IMR-90 (cell line): ENCODE data around the gene RBPJ. TPM values are rescaled to one million over a fixed set of nuclear protein-coding genes. Genes with fewer than 3 reads are reported as not detected.

Experiments
- ATAC-seq: fragments of 200-7000 bp; cut with Tn5 transposase; 2 replicates; pipeline ENCODE4 v1.9.1; 2020; ENCODE audit warnings: low read depth, mild to moderate bottlenecking, moderate library complexity
- BruUV-seq: library from RNA; stranded (reverse); fragments of 400-500 nt; replicated peaks from 2 replicates; lab custom pipeline; 2021; lab: Mats Ljungman, UMichigan
- CTCF ChIA-PET: fragments of 300-600 bp; formaldehyde crosslinking; extraction: SDS; loops from one replicate; lab custom pipeline; 2021; ENCODE audit warnings: antibody characterized with exemption; lab: Yijun Ruan, JAX
- POLR2A ChIA-PET: fragments of 300-600 bp; sonication (Branson Sonifier 250); formaldehyde crosslinking; loops from one replicate; lab custom pipeline; 2022; ENCODE audit warnings: antibody characterized with exemption; ENCODE audit not compliant: unreplicated experiment; lab: Charles Lee
- DNase-seq: peaks from one replicate; pipeline ENCODE4 v3.0.0; 2013
- H2AFZ ChIP-seq: replicated peaks from 2 replicates; pipeline ENCODE3; 2013; ENCODE audit warnings: low read length, mild to moderate bottlenecking; ENCODE audit not compliant: poor library complexity
- H2AK5ac ChIP-seq: 2 replicates; pipeline ENCODE4 v1.6.1; 2013; ENCODE audit warnings: low read depth, low read length, inconsistent platforms
- H2AK9ac ChIP-seq: replicated peaks from 2 replicates; pipeline ENCODE3; 2013; ENCODE audit warnings: mild to moderate bottlenecking, low read depth, low read length, moderate library complexity; ENCODE audit not compliant: poor library complexity
- H2BK120ac ChIP-seq: 2 replicates; pipeline ENCODE4 v1.6.1; 2013; ENCODE audit warnings: low read depth, low read length, inconsistent platforms
- H2BK15ac ChIP-seq: 3 replicates; pipeline ENCODE4 v1.6.1; 2013; ENCODE audit warnings: low read depth, low read length, inconsistent platforms
- H2BK20ac ChIP-seq: 2 replicates; pipeline ENCODE4 v1.6.1; 2013; ENCODE audit warnings: low read depth, mild to moderate bottlenecking, inconsistent platforms, low read length, moderate library complexity
- H2BK5ac ChIP-seq: 2 replicates; pipeline ENCODE4 v1.6.1; 2013; ENCODE audit warnings: mild to moderate bottlenecking, low read depth, low read length, inconsistent platforms; ENCODE audit not compliant: poor library complexity, severe bottlenecking
- H3K14ac ChIP-seq: replicated peaks from 2 replicates; pipeline ENCODE4 v1.6.1; 2013; ENCODE audit warnings: low read depth, low read length, inconsistent platforms
- H3K18ac ChIP-seq: 2 replicates; pipeline ENCODE4 v1.6.1; 2013; ENCODE audit warnings: low read depth, low read length, control low read depth
- H3K23ac ChIP-seq: 2 replicates; pipeline ENCODE4 v1.6.1; 2013; ENCODE audit warnings: low read depth, low read length, inconsistent platforms
- H3K27ac ChIP-seq: 2 replicates; pipeline ENCODE4 v1.5.1; 2013; ENCODE audit warnings: mild to moderate bottlenecking, control low read depth, low read length; ENCODE audit not compliant: insufficient read depth
- H3K27me3 ChIP-seq: 2 replicates; pipeline ENCODE4 v1.6.1; 2013; ENCODE audit warnings: low read length; ENCODE audit not compliant: control insufficient read depth, insufficient read depth
- H3K36me3 ChIP-seq: 2 replicates; pipeline ENCODE4 v1.6.1; 2013; ENCODE audit warnings: low read length, mixed read lengths; ENCODE audit not compliant: control insufficient read depth, insufficient read depth
- H3K4ac ChIP-seq: 2 replicates; pipeline ENCODE4 v1.6.1; 2013; ENCODE audit warnings: low read depth, low read length, inconsistent platforms
- H3K4me1 ChIP-seq: 2 replicates; pipeline ENCODE4 v1.6.1; 2013; ENCODE audit warnings: low read length, mixed read lengths; ENCODE audit not compliant: control insufficient read depth, insufficient read depth
- H3K4me2 ChIP-seq: 2 replicates; pipeline ENCODE4 v1.6.1; 2013; ENCODE audit warnings: low read depth, mild to moderate bottlenecking, control low read depth, low read length, moderate library complexity
- H3K4me3 ChIP-seq: 2 replicates; pipeline ENCODE4 v1.5.1; 2013; ENCODE audit warnings: low read depth, mild to moderate bottlenecking, control low read depth, low read length, moderate library complexity; ENCODE audit not compliant: insufficient read depth
- H3K56ac ChIP-seq: 2 replicates; pipeline ENCODE4 v1.6.1; 2013; ENCODE audit warnings: low read length, inconsistent platforms; ENCODE audit not compliant: insufficient read depth; ENCODE audit errors: extremely low read depth
- H3K79me1 ChIP-seq, 2 experiments: 2 replicates each; pipeline ENCODE4 v1.6.1; 2013; ENCODE audit warnings: low read length in 2 of 2, inconsistent platforms in 1 of 2, low read depth in 1 of 2
- H3K9ac ChIP-seq: 2 replicates; pipeline ENCODE4 v1.6.1; 2013; ENCODE audit warnings: low read depth, low read length, control low read depth
- H3K9me1 ChIP-seq: 2 replicates; pipeline ENCODE4 v1.6.1; 2013; ENCODE audit warnings: low read length, inconsistent platforms; ENCODE audit not compliant: insufficient read depth
- H3K9me3 ChIP-seq: 2 replicates; pipeline ENCODE4 v1.6.1; 2013; ENCODE audit warnings: low read length; ENCODE audit not compliant: control insufficient read depth, insufficient read depth
- H4K20me1 ChIP-seq: 2 replicates; pipeline ENCODE4 v1.6.1; 2013; ENCODE audit warnings: low read length, inconsistent platforms; ENCODE audit not compliant: insufficient read depth
- H4K5ac ChIP-seq: 2 replicates; pipeline ENCODE4 v1.6.1; 2013; ENCODE audit warnings: mild to moderate bottlenecking, low read depth, low read length, control low read depth
- H4K8ac ChIP-seq, 2 experiments: 2 replicates each; pipeline ENCODE4 v1.6.1; 2013; ENCODE audit warnings: low read depth in 2 of 2, low read length in 2 of 2, control low read depth in 1 of 2, inconsistent platforms in 1 of 2
- H4K91ac ChIP-seq: 2 replicates; pipeline ENCODE4 v1.6.1; 2013; ENCODE audit warnings: low read depth, low read length, inconsistent platforms; ENCODE audit not compliant: insufficient read depth
- BHLHE40 ChIP-seq: fragments of 150-350 bp; IDR thresholded peaks from 2 replicates; pipeline ENCODE4 v1.6.1; 2016; ENCODE audit warnings: mild to moderate bottlenecking, low read depth, low read length
- CEBPB ChIP-seq: IDR thresholded peaks from 2 replicates; pipeline ENCODE4 v1.6.1; 2012; ENCODE audit warnings: low read depth, low read length, improper control_type of control experiment
- CHD1 ChIP-seq: IDR thresholded peaks from 2 replicates; pipeline ENCODE4 v1.6.1; 2012; ENCODE audit warnings: low read depth, low read length, improper control_type of control experiment
- FOS ChIP-seq: fragments of 150-350 bp; IDR thresholded peaks from 2 replicates; pipeline ENCODE4 v1.6.1; 2016; ENCODE audit warnings: low read depth, low read length
- MAFK ChIP-seq: IDR thresholded peaks from 2 replicates; pipeline ENCODE4 v1.6.1; 2012; ENCODE audit warnings: low read depth, low read length, improper control_type of control experiment
- MAZ ChIP-seq: IDR thresholded peaks from 2 replicates; pipeline ENCODE4 v1.6.1; 2012; ENCODE audit warnings: low read depth, mild to moderate bottlenecking, low read length, improper control_type of control experiment, moderate library complexity, borderline replicate concordance
- MXI1 ChIP-seq: IDR thresholded peaks from 2 replicates; pipeline ENCODE4 v1.6.1; 2012; ENCODE audit warnings: low read depth, mild to moderate bottlenecking, low read length, moderate library complexity, borderline replicate concordance
- NFE2L2 ChIP-seq: fragments of 150-350 bp; IDR thresholded peaks from 2 replicates; pipeline ENCODE4 v1.6.1; 2016; ENCODE audit warnings: low read depth, mild to moderate bottlenecking, low read length
- POLR2A ChIP-seq: IDR thresholded peaks from 2 replicates; pipeline ENCODE4 v1.6.1; 2012; ENCODE audit warnings: mild to moderate bottlenecking, low read depth, low read length
- RAD21 ChIP-seq: IDR thresholded peaks from 2 replicates; pipeline ENCODE4 v1.6.1; 2012; ENCODE audit warnings: low read length, improper control_type of control experiment
- RCOR1 ChIP-seq: IDR thresholded peaks from 2 replicates; pipeline ENCODE4 v1.6.1; 2012; ENCODE audit warnings: mild to moderate bottlenecking, low read length, improper control_type of control experiment; ENCODE audit not compliant: insufficient replicate concordance
- RFX5 ChIP-seq: IDR thresholded peaks from 2 replicates; pipeline ENCODE4 v1.8.0; 2012; ENCODE audit warnings: low read depth, mild to moderate bottlenecking, low read length, moderate library complexity
- SMC3 ChIP-seq: fragments of 150-350 bp; IDR thresholded peaks from 2 replicates; pipeline ENCODE4 v1.6.1; 2016; ENCODE audit warnings: low read depth, mild to moderate bottlenecking, antibody characterized with exemption, low read length, moderate library complexity
- WGBS, 2 experiments: methylation state at CpG; one replicate each; pipeline versions ENCODE4 v1.1.5 to v1.1.7; 2013; ENCODE audit warnings: missing lambda C conversion rate in 2 of 2; ENCODE audit not compliant: insufficient read length in 1 of 2; ENCODE audit errors: extremely low coverage in 2 of 2; 5-methylcytosine and 5-hydroxymethylcytosine counted together
- dilution Hi-C: fragments of 300-500 bp; cut with HindIII; formaldehyde crosslinking; loops from one replicate; pipeline ENCODE4 v1.14.3; 2018; ENCODE audit warnings: low sequenced_read_pairs; ENCODE audit not compliant: unreplicated experiment
- in situ Hi-C: fragments of 300-500 bp; cut with MboI; formaldehyde crosslinking; loops from 3 replicates; pipeline ENCODE4 v1.14.3; 2019; ENCODE audit warnings: low sequenced_read_pairs, inconsistent platforms, mixed read lengths
- intact Hi-C: fragments of 100-400 bp; cut with micrococcal nuclease; formaldehyde crosslinking; loops from 2 replicates; pipeline ENCODE4 v1.10.0; 2022
- polyA plus RNA-seq, 3 experiments: library from polyadenylated mRNA; depleted of rRNA; stranded (reverse); fragments of >200 nt; gene quantifications; 2 replicates each; pipeline ENCODE4 v1.2.3, GENCODE V29; 2012; ENCODE audit warnings: low replicate concordance in 1 of 3
- total RNA-seq: library from RNA; depleted of rRNA; stranded (reverse); fragments of >200 nt; gene quantifications from 2 replicates; pipeline ENCODE4 v1.2.3, GENCODE V29; 2012
- TF ChIP-seq, protein P1 (sequence below): fragments of 150-350 bp; IDR thresholded peaks from 2 replicates; pipeline ENCODE4 v1.6.1; 2017; ENCODE audit warnings: mild to moderate bottlenecking, antibody characterized with exemption, low read length, low read depth
- TF ChIP-seq, protein P2 (sequence below): fragments of 150-350 bp; IDR thresholded peaks from 2 replicates; pipeline ENCODE4 v1.6.1; 2016; ENCODE audit warnings: low read depth, mild to moderate bottlenecking, low read length, moderate library complexity, borderline replicate concordance
- TF ChIP-seq, protein P3 (sequence below): conservative IDR thresholded peaks from 2 replicates; pipeline ENCODE4 v1.5.1; 2012; ENCODE audit warnings: mild to moderate bottlenecking, low read depth, low read length, improper control_type of control experiment

RBPJ gene
- total and polyA plus RNA-seq, 2 of the 4 experiments (the other 2 are of a cell fraction): 50.3 to 148 TPM

DNA sequence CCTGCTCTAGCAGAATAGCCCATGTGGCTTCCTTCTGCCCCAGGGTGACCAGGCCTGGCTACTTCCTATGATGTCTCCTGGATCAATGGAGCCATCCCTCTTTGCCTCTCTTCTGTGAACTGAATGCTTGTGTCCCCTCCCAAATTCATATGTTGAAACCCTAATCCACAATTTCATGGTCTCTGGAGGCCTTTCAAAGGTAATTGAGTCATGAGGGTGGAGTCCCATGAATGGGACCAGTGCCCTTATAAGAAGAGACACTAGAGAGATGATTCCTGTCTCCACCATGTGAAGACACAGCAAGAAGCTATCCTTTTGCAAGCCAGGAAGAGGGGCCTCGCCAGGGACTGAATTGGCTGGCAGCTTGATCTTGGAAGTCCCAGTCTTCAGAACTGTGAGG lies 151.1 kb downstream of the RBPJ start:
- Histone ChIP-seq H2AK9ac (no peak overlapping the region), H3K79me1 (no peaks in the 10 kb centered on the region), H3K9ac (no peak overlapping the region), H3K4me3 (no peak overlapping the region), H2AK5ac (no peak overlapping the region), H3K23ac (no peak overlapping the region), H3K4me2 (no peak overlapping the region), H2BK5ac (no peak overlapping the region), H3K27me3 (peaks cover 8% of the 10 kb centered on the region; the same call in 1 of the 2 replicates), H4K20me1 (no peaks in the 10 kb centered on the region), H2BK15ac (no peak overlapping the region), H2BK120ac (no peak overlapping the region), H2BK20ac (no peak overlapping the region), H3K9me3 (peaks cover 4% of the 10 kb centered on the region), H3K14ac (no peak overlapping the region), H2AFZ (no peak overlapping the region), H4K5ac (no peak overlapping the region), H3K4me1 (no peaks in the 10 kb centered on the region), H4K91ac (no peak overlapping the region), H3K36me3 (no peaks in the 10 kb centered on the region), H3K56ac (no peak overlapping the region), H3K4ac (no peak overlapping the region), H3K9me1 (no peaks in the 10 kb centered on the region), H3K18ac (no peak overlapping the region), H4K8ac (no peak overlapping the region), H3K27ac (no peak overlapping the region)
- DNase-seq (no peak), ATAC-seq (no peak)
- BruUV-seq: no TSS peak
- POLR2A ChIA-PET: no interaction called here
- CTCF ChIA-PET: no interaction called here
- dilution Hi-C loops (no loop called here), intact Hi-C loops (no loop called here), in situ Hi-C loops (loop anchor here (25.0 kb wide), 1 partner anchor 540 kb away; no protein-coding TSS in a partner anchor)
- no CpG with 5 or more reads among the region's 1 CpG for WGBS, 2 experiments
- TF ChIP-seq RAD21 (no peak), POLR2A (no peak), RCOR1 (no peak), RFX5 (no peak), MAZ (no peak), MAFK (no peak), MXI1 (no peak), NFE2L2 (no peak), BHLHE40 (no peak), CHD1 (no peak), FOS (no peak), CEBPB (no peak), SMC3 (no peak)
- TF ChIP-seq, protein P1, sequence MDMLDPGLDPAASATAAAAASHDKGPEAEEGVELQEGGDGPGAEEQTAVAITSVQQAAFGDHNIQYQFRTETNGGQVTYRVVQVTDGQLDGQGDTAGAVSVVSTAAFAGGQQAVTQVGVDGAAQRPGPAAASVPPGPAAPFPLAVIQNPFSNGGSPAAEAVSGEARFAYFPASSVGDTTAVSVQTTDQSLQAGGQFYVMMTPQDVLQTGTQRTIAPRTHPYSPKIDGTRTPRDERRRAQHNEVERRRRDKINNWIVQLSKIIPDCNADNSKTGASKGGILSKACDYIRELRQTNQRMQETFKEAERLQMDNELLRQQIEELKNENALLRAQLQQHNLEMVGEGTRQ: no peak
- TF ChIP-seq, protein P2, sequence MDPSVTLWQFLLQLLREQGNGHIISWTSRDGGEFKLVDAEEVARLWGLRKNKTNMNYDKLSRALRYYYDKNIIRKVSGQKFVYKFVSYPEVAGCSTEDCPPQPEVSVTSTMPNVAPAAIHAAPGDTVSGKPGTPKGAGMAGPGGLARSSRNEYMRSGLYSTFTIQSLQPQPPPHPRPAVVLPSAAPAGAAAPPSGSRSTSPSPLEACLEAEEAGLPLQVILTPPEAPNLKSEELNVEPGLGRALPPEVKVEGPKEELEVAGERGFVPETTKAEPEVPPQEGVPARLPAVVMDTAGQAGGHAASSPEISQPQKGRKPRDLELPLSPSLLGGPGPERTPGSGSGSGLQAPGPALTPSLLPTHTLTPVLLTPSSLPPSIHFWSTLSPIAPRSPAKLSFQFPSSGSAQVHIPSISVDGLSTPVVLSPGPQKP: no peak
- TF ChIP-seq, protein P3, sequence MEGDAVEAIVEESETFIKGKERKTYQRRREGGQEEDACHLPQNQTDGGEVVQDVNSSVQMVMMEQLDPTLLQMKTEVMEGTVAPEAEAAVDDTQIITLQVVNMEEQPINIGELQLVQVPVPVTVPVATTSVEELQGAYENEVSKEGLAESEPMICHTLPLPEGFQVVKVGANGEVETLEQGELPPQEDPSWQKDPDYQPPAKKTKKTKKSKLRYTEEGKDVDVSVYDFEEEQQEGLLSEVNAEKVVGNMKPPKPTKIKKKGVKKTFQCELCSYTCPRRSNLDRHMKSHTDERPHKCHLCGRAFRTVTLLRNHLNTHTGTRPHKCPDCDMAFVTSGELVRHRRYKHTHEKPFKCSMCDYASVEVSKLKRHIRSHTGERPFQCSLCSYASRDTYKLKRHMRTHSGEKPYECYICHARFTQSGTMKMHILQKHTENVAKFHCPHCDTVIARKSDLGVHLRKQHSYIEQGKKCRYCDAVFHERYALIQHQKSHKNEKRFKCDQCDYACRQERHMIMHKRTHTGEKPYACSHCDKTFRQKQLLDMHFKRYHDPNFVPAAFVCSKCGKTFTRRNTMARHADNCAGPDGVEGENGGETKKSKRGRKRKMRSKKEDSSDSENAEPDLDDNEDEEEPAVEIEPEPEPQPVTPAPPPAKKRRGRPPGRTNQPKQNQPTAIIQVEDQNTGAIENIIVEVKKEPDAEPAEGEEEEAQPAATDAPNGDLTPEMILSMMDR: no peak
